Activated T-cell treated with anti-CD3 and anti-CD28 coated beads, Interleukin-2, amount 50 U/mL, for 4 hours (primary cell): Measurements from ENCODE around the gene YBX3. TPM values are rescaled to one million over a fixed set of nuclear protein-coding genes. Genes with fewer than 3 reads are reported as not detected.

Source experiments
- ATAC-seq, 2 donors: fragments of 200-7000 bp; cut with Tn5 transposase; one replicate each; pipeline ENCODE4 v1.10.0; 2021
- DNase-seq: peaks from one replicate; pipeline ENCODE4 v3.0.0-alpha.2; 2020
- H3K27me3 Mint-ChIP-seq: one replicate; pipeline ENCODE4 v1.8.0; 2021; ENCODE audit warnings: low read depth, mixed read lengths
- H3K36me3 Mint-ChIP-seq: one replicate; pipeline ENCODE4 v1.8.0; 2022; ENCODE audit warnings: mixed read lengths; ENCODE audit not compliant: insufficient read depth
- H3K4me1 Mint-ChIP-seq: one replicate; pipeline ENCODE4 v1.8.0; 2021; ENCODE audit warnings: low read depth, mixed read lengths
- H3K4me3 Mint-ChIP-seq: one replicate; pipeline ENCODE4 v1.8.0; 2021; ENCODE audit warnings: mild to moderate bottlenecking, moderate library complexity, mixed read lengths
- H3K9me3 Mint-ChIP-seq: one replicate; pipeline ENCODE4 v1.8.0; 2021; ENCODE audit warnings: mixed read lengths
- total RNA-seq, 3 donors: library from RNA; stranded (reverse); gene quantifications; one replicate each; pipeline ENCODE4 v1.2.1, GENCODE V29; 2021

Gene YBX3
- total RNA-seq, 3 donors from 2014 or later: 135 to 253 (median 179) TPM

- Mint-ChIP-seq H3K4me3 (no peak overlapping the region), H3K4me1 (peaks cover 25% of the 10 kb centered on the region), H3K36me3 (peaks cover 20% of the 10 kb centered on the region), H3K9me3 (no peaks in the 10 kb centered on the region), H3K27me3 (peaks cover 42% of the 10 kb centered on the region)
- ATAC-seq (no peak), DNase-seq (no peak)
Measured at GRCh38 chr12:10716277-10716676, 6.8 kb downstream of the YBX3 start.

- no peaks in the 10 kb centered on the region for H3K9me3 Mint-ChIP-seq
- ATAC-seq (peak; percentile 52 to 71), DNase-seq (no peak)
- H3K4me3 Mint-ChIP-seq: no peak overlapping the region
- peaks cover 37% of the 10 kb centered on the region for H3K27me3 Mint-ChIP-seq
- peaks cover 21% of the 10 kb centered on the region for H3K4me1 Mint-ChIP-seq
- H3K36me3 Mint-ChIP-seq: peaks cover 20% of the 10 kb centered on the region
Measured at GRCh38 chr12:10715491-10715890, 7.6 kb downstream of the YBX3 start.

- Mint-ChIP-seq H3K4me1 (peaks cover 2% of the 10 kb centered on the region), H3K36me3 (peaks cover 29% of the 10 kb centered on the region), H3K4me3 (no peak overlapping the region), H3K27me3 (peaks cover 18% of the 10 kb centered on the region), H3K9me3 (no peaks in the 10 kb centered on the region)
- ATAC-seq (no peak), DNase-seq (no peak)
Measured at GRCh38 chr12:10709808-10710207, 13.3 kb downstream of the YBX3 start.

GRCh38 chr12:10708862-10709261, 14.3 kb downstream of the YBX3 start:
- H3K27me3 Mint-ChIP-seq: peaks cover 16% of the 10 kb centered on the region
- DNase-seq: no peak
- peaks cover 2% of the 10 kb centered on the region for H3K4me1 Mint-ChIP-seq
- no peaks in the 10 kb centered on the region for H3K9me3 Mint-ChIP-seq
- ATAC-seq: no peak
- H3K4me3 Mint-ChIP-seq: no peak overlapping the region
- H3K36me3 Mint-ChIP-seq: peaks cover 26% of the 10 kb centered on the region

- Mint-ChIP-seq H3K9me3 (no peaks in the 10 kb centered on the region), H3K27me3 (peaks cover 10% of the 10 kb centered on the region), H3K4me1 (peaks cover 14% of the 10 kb centered on the region), H3K4me3 (no peak overlapping the region), H3K36me3 (peaks cover 21% of the 10 kb centered on the region)
- DNase-seq (no peak), ATAC-seq (no peak)
Measured at GRCh38 chr12:10705655-10706054, 17.5 kb downstream of the YBX3 start.

- Mint-ChIP-seq H3K27me3 (no peaks in the 10 kb centered on the region), H3K4me1 (peaks cover 16% of the 10 kb centered on the region), H3K4me3 (no peak overlapping the region), H3K9me3 (no peaks in the 10 kb centered on the region), H3K36me3 (peaks cover 21% of the 10 kb centered on the region)
- DNase-seq (no peak), ATAC-seq (no peak)
Measured at GRCh38 chr12:10701843-10702242, 21.3 kb downstream of the YBX3 start.

GRCh38 chr12:10701131-10701681, 21.9 kb downstream of the YBX3 start:
- Mint-ChIP-seq H3K9me3 (no peaks in the 10 kb centered on the region), H3K4me1 (peaks cover 16% of the 10 kb centered on the region), H3K4me3 (no peak overlapping the region), H3K27me3 (no peaks in the 10 kb centered on the region), H3K36me3 (peaks cover 19% of the 10 kb centered on the region)
- ATAC-seq (peak; percentile 92 to 93), DNase-seq (peak; percentile 26)

GRCh38 chr12:10700581-10700980, 22.5 kb downstream of the YBX3 start:
- Mint-ChIP-seq H3K4me3 (no peak overlapping the region), H3K4me1 (peaks cover 16% of the 10 kb centered on the region), H3K9me3 (no peaks in the 10 kb centered on the region), H3K27me3 (no peaks in the 10 kb centered on the region), H3K36me3 (peaks cover 16% of the 10 kb centered on the region)
- ATAC-seq: no peak
- DNase-seq: no peak

- ATAC-seq (no peak), DNase-seq (no peak)
- H3K4me3 Mint-ChIP-seq: no peak overlapping the region
- H3K4me1 Mint-ChIP-seq: peaks cover 16% of the 10 kb centered on the region
- no peaks in the 10 kb centered on the region for H3K27me3 Mint-ChIP-seq
- no peaks in the 10 kb centered on the region for H3K9me3 Mint-ChIP-seq
- peaks cover 16% of the 10 kb centered on the region for H3K36me3 Mint-ChIP-seq
Measured at GRCh38 chr12:10697862-10698261, 25.3 kb downstream of the YBX3 start.

GRCh38 chr12:10697156-10697555, 26.0 kb downstream of the YBX3 start:
- H3K4me1 Mint-ChIP-seq: peaks cover 16% of the 10 kb centered on the region
- peaks cover 14% of the 10 kb centered on the region for H3K36me3 Mint-ChIP-seq
- H3K9me3 Mint-ChIP-seq: no peaks in the 10 kb centered on the region
- H3K4me3 Mint-ChIP-seq: no peak overlapping the region
- ATAC-seq: no peak
- H3K27me3 Mint-ChIP-seq: no peaks in the 10 kb centered on the region
- no peak for DNase-seq

GRCh38 chr12:10690906-10691305, 32.2 kb downstream of the YBX3 start:
- H3K4me3 Mint-ChIP-seq: no peak overlapping the region
- ATAC-seq (no peak), DNase-seq (no peak)
- H3K36me3 Mint-ChIP-seq: no peaks in the 10 kb centered on the region
- no peaks in the 10 kb centered on the region for H3K4me1 Mint-ChIP-seq
- H3K9me3 Mint-ChIP-seq: no peaks in the 10 kb centered on the region
- peaks cover 2% of the 10 kb centered on the region for H3K27me3 Mint-ChIP-seq

- no peaks in the 10 kb centered on the region for H3K4me1 Mint-ChIP-seq
Measured at GRCh38 chr12:10689146-10689545, 34.0 kb downstream of the YBX3 start.

GRCh38 chr12:10688042-10688441, 35.1 kb downstream of the YBX3 start:
- Mint-ChIP-seq H3K27me3 (peaks cover 6% of the 10 kb centered on the region), H3K4me1 (no peaks in the 10 kb centered on the region), H3K36me3 (no peaks in the 10 kb centered on the region), H3K4me3 (no peak overlapping the region), H3K9me3 (no peaks in the 10 kb centered on the region)
- no peak for ATAC-seq
- no peak for DNase-seq

More at GRCh38 chr12:10689146-10689545, 34.0 kb downstream of the YBX3 start:
- H3K27me3 Mint-ChIP-seq: peaks cover 6% of the 10 kb centered on the region
- H3K36me3 Mint-ChIP-seq: no peaks in the 10 kb centered on the region
- ATAC-seq (no peak), DNase-seq (no peak)
- no peaks in the 10 kb centered on the region for H3K9me3 Mint-ChIP-seq
- no peak overlapping the region for H3K4me3 Mint-ChIP-seq

- H3K4me1 Mint-ChIP-seq: peaks cover 29% of the 10 kb centered on the region
- ATAC-seq (peak; percentile 75 to 78), DNase-seq (peak; percentile 69)
- H3K4me3 Mint-ChIP-seq: peak within 1 kb of the TSS; percentile 69
- H3K27me3 Mint-ChIP-seq: peaks cover 34% of the 10 kb centered on the region
- no peaks in the 10 kb centered on the region for H3K9me3 Mint-ChIP-seq
- no peaks in the 10 kb centered on the region for H3K36me3 Mint-ChIP-seq
Measured at GRCh38 chr12:10673659-10674384, 49.3 kb downstream of the YBX3 start, which contains the start of gene STYK1. STYK1 (minus strand) TSS chr12:10674052; CDS start chr12:10634618, 39,434 bp downstream.

GRCh38 chr12:10672231-10672868, 50.8 kb downstream of the YBX3 start:
- no peak for DNase-seq
- H3K9me3 Mint-ChIP-seq: no peaks in the 10 kb centered on the region
- H3K4me3 Mint-ChIP-seq: peak overlapping the region; percentile 64
- no peak for ATAC-seq
- peaks cover 28% of the 10 kb centered on the region for H3K27me3 Mint-ChIP-seq
- no peaks in the 10 kb centered on the region for H3K36me3 Mint-ChIP-seq
- H3K4me1 Mint-ChIP-seq: peaks cover 37% of the 10 kb centered on the region
